Kidney glomerular epithelial cell (primary cell): ENCODE results near the gene NCKAP1.
A peak's percentile ranks its signal among the peaks of the same experiment; 100 is the strongest.

Experiments used
- DNase-seq: peaks from one replicate; lab custom pipeline; 2025; lab: John Stamatoyannopoulos, UW

The NCKAP1 gene

GRCh38 chr2:182946958-182947369, 91.3 kb downstream of the NCKAP1 start:
- DNase-seq, result no peak

DNA sequence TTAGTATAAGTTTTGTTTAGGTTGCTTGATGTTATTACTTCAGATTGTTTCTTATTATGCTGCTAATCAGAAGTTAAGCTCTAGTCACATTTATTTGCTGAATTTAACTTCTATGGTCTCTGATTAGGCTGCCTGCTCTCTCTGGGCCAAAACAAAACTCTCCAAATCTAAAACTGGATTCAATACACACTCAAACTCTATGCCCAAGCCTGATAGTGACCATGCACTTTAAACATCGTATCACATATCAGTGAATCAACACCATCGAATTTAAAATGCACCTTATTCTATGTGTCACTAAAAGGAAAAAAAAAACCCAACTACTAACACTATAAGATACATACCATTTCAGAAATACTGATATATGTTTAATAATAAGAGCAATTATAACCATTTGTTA, 94.9 kb downstream of the NCKAP1 start:
- no peak for DNase-seq

GRCh38 chr2:182942756-182943155, 95.5 kb downstream of the NCKAP1 start:
- DNase-seq, result no peak

DNA sequence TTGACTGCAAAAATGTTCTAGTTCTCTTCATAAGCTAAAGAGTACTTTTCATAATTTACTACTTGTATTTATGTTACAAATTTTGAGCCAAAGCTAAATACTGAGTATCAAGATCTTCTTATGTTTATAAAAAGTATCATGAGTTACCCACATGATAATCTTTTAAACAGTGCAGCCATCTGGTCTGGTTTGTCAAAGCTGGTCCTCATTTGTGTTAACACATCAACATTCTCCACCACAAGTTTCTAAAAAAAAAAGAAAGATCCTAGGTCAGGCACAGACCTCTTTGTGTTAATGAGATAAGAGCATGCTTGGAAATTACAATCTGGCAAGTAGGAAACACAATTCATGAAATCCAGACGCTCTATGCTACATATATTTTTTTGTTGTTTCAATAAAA, 96.3 kb downstream of the NCKAP1 start:
- DNase-seq, result no peak

GRCh38 chr2:182941121-182941722, 97.0 kb downstream of the NCKAP1 start:
- DNase-seq, result no peak

- DNase-seq, result no peak
These were observed 100.4 kb downstream of the NCKAP1 start for GRCh38 chr2:182937870-182938269.

- no peak for DNase-seq
These were observed 104.6 kb downstream of the NCKAP1 start for GRCh38 chr2:182933629-182934028.

GRCh38 chr2:182929972-182930371, 108.3 kb downstream of the NCKAP1 start:
- no peak for DNase-seq

DNA sequence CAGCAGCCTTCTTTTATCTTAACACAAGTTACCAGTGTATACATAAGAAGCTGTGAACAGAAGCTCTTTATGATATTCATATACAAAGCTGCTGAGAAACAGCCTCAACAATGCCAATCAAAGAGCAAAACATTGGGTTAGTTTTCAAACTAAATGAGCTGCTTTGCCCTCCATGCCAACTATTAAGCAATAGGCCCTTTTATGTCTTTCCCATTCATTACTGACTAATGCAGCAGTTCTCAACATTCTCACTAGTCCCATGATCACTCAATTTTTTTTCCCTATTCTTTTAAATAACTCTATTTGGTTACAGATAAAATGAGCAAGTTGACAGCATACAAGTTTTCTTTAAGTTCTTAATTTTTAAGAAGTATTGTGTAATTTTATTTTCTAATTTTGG, 114.0 kb downstream of the NCKAP1 start:
- DNase-seq, result no peak

GRCh38 chr2:182921234-182921633, 117.0 kb downstream of the NCKAP1 start:
- DNase-seq, result no peak

GRCh38 chr2:182920631-182921056, 117.6 kb downstream of the NCKAP1 start:
- no peak for DNase-seq

- no peak for DNase-seq
These were observed 118.2 kb downstream of the NCKAP1 start for GRCh38 chr2:182920089-182920488.

GRCh38 chr2:182918961-182919652, 119.2 kb downstream of the NCKAP1 start:
- no peak for DNase-seq

DNA sequence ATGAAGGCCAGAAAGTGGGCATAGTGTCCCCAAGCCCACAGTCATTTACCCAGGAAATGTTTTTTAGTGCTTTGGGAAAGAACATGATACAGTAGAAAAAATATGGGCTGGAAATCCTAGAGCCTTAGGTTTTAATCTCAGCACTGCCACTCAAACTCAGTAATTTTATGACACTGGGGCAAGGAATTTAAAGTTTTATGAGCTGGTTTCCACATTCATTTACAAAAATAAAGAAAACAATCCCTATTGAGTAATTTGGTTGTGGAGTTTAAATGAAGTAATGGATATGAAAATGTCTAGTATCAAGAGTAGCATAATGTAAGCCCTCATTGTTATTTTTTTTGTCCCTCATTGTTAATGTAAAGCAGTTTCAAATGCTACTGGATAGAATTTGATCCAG, 120.3 kb downstream of the NCKAP1 start:
- no peak for DNase-seq

DNA sequence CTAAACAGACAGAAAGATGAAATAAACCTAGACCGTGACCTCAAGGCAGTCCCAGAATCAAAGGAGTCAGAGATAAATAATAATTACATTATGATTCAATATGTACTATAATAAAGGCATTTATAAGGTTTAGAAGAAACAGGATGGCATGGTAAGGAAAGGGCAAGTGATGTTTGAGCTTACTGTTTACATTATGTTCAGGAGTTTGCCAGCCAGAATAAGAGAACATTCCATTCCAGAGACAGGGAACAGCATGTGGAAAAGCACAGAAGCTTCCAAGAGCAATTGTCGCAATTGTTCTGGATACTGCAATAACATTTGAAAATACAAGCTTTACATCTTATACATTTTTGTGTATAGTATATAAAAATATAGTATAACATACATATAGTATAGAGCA, 121.8 kb downstream of the NCKAP1 start:
- no peak for DNase-seq

DNA sequence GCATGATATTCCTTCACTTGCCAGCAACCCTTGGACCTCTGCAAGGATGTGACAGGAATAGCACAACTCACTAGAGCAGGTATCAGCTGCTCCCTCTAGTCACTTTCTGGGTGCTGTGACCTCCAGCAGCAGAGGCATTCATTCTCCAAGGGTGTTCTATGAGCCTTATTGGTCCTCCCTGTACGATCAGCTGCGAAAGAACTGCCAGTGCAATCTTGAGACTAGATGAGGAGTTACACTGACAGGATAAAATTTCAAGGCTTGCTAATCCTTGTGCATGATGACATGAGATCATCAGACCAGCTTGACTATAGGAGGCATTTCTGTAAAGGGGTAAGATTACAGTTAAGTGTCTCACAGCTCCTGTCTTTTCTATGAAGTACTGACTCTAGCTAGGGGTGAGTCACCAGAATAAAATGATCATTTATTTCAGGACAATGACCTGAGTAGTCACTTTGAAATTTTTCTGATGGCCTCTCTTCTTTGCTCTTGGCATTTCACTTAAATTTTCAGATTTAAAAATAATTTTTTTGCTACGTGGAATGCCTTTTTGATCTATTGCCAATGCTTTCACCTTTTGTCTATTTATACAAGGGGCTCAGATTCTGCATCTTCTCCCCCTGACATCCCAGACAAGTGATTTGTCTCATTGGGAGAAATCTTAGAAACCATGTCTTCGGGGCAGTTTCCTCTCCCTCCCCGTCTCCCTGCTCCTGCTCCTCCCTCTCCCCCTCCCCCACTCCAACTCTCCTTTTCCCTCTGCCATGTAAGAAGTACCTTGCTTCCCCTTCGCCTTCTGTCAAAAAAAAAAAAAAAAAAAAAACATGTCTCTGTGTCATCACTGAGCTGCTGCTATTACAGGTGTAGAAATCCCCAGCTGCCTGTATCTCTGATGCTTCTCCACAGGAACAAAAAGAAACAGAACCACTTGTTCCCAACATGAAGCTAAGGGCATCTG, 122.6 kb downstream of the NCKAP1 start:
- peak; percentile 66 for DNase-seq

- DNase-seq, result no peak
These were observed 123.4 kb downstream of the NCKAP1 start for GRCh38 chr2:182914852-182915251.

DNA sequence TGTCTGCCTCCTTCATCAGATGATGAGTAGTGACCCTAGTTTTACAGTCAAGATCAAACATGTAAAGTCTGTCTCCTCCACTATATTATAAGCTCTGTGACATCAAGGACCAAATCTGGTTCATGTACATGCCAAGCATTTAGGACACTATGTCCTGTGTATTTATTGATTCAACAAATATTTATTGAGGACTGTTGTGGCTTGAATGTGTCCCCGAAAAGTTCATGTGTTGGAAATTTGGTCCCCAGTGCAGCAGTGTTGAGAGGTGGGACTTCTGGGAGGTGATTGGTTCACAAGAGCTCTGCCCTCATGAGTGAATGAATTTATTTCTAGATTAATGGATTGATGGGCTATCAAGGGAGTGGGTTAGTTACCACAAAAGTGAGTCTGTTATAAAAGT, 125.2 kb downstream of the NCKAP1 start:
- no peak for DNase-seq

DNA sequence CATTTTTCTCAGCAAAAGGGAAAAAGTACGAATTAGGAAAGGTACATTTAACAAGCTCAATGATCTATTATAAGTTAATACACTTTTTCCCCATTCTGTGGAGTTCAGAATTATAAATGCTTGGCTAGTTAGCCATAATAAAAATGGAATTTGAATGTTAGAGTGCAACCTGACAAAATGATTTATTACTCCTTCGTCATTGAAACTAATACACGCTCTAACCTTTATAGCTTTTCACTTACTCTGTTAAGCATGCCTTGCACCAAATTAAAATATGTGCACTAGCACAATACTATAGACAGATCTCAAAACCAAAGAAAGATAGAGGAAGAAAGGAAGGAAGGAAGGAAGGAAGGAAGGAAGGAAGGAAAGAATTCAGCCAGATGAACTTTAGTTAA, 125.7 kb downstream of the NCKAP1 start:
- no peak for DNase-seq

DNA sequence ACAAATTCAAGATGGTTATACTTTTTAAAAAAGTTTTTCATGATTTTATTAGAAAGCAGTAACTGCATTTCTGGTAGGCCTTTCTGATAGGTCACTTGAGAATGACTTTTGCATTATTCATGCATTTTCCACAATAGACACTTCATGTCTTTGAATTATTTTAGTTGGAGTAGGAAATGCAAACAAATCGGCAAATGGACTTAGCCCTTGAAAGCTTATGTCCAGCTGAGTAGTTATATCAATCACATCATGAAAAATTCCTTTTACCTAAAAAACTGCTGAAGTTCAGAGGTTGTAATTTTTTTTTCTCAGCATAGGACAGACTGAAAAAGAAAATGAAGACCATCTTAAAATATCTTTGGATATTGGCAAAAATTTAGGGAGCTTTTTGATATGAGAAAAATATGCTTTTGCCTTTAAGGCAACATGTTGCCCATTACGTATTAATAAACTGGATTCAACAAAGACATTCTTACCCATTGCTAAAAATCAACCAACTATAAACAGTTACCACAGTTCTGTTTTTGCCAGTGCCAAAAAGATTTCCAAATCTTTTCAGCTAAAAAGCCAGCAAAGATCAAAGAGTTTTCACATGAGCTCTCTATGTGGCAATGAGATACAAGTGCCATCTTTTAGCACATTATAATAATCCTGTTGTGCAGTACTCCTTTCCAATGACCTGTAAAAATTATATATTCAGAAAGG, 126.3 kb downstream of the NCKAP1 start:
- no peak for DNase-seq

GRCh38 chr2:182910965-182911364, 127.3 kb downstream of the NCKAP1 start:
- DNase-seq, result no peak
